GM21447 (cell line): ENCODE results near the gene MUSTN1.

Source experiments
- ATAC-seq: cut with Tn5 transposase; IDR thresholded peaks from one replicate; pipeline ENCODE4 v1.9.1; 2021; ENCODE audit not compliant: unreplicated experiment

The MUSTN1 gene

GRCh38 chr3:52854013-52854412 is 19.2 kb upstream of the MUSTN1 start:
- ATAC-seq: no peak

- no peak for ATAC-seq
These were observed 17.6 kb upstream of the MUSTN1 start for GRCh38 chr3:52852419-52852818.

GRCh38 chr3:52851348-52851747 is 16.5 kb upstream of the MUSTN1 start:
- no peak for ATAC-seq

GRCh38 chr3:52849656-52850055 is 14.8 kb upstream of the MUSTN1 start:
- ATAC-seq: no peak

- ATAC-seq: no peak
These were observed 13.8 kb upstream of the MUSTN1 start for GRCh38 chr3:52848617-52849016.

- no peak for ATAC-seq
These were observed 12.9 kb upstream of the MUSTN1 start for GRCh38 chr3:52847726-52848125.

- no peak for ATAC-seq
These were observed 12.4 kb upstream of the MUSTN1 start for GRCh38 chr3:52847241-52847640.

- ATAC-seq: no peak
These were observed 11.7 kb upstream of the MUSTN1 start for GRCh38 chr3:52846432-52846965.

GRCh38 chr3:52845691-52846431 is 11.0 kb upstream of the MUSTN1 start:
- ATAC-seq: no peak

GRCh38 chr3:52845157-52845556 is 10.3 kb upstream of the MUSTN1 start:
- no peak for ATAC-seq

- ATAC-seq: no peak
These were observed 9.6 kb upstream of the MUSTN1 start for GRCh38 chr3:52844290-52844975.

GRCh38 chr3:52843881-52844280 is 9.1 kb upstream of the MUSTN1 start:
- ATAC-seq: no peak

- ATAC-seq: no peak
These were observed 8.5 kb upstream of the MUSTN1 start for GRCh38 chr3:52843108-52843865.

- no peak for ATAC-seq
These were observed 7.6 kb upstream of the MUSTN1 start for GRCh38 chr3:52842424-52842823.

- ATAC-seq: no peak
These were observed 7.1 kb upstream of the MUSTN1 start for GRCh38 chr3:52841981-52842340.

- no peak for ATAC-seq
These were observed 6.6 kb upstream of the MUSTN1 start for GRCh38 chr3:52841211-52841980.

GRCh38 chr3:52839892-52840545 is 5.2 kb upstream of the MUSTN1 start:
- no peak for ATAC-seq

GRCh38 chr3:52839268-52839575 is 4.4 kb upstream of the MUSTN1 start:
- ATAC-seq: no peak

GRCh38 chr3:52838561-52839267 is 3.9 kb upstream of the MUSTN1 start:
- no peak for ATAC-seq

GRCh38 chr3:52836986-52837385 is 2.2 kb upstream of the MUSTN1 start:
- ATAC-seq: no peak
